ENCODE data around the gene IL2RA.

GRCh38 chr10:6039711-6040110 is 22.5 kb downstream of the IL2RA start:
- TF ChIP-seq POLR2AphosphoS5 (IDR thresholded peaks at IDR 0.05; ENCODE audit: borderline replicate concordance, low read depth, low read length) (no peak), EZH2 (IDR thresholded peaks at IDR 0.05) (no peak)
